GM20000 (cell line): Measurements from ENCODE around the gene MED27.
A peak's percentile ranks its signal among the peaks of the same experiment; 100 is the strongest.

Experiments
- DNase-seq: peaks from one replicate; pipeline ENCODE4 v3.0.0; 2012; ENCODE audit warnings: low spot score
- CTCF ChIP-seq: IDR thresholded peaks from 2 replicates; pipeline ENCODE4 v1.5.1; 2012; ENCODE audit warnings: mild to moderate bottlenecking, control low read depth; ENCODE audit errors: extremely low read depth, missing control alignments

The MED27 gene

GRCh38 chr9:131961496-131961880 lies 118.2 kb downstream of the MED27 start:
- no peak for DNase-seq
- no peak for TF ChIP-seq CTCF

- TF ChIP-seq CTCF, result no peak
- DNase-seq, result no peak
Measured at GRCh38 chr9:131960851-131961495, 118.7 kb downstream of the MED27 start.

GRCh38 chr9:131960311-131960710 lies 119.4 kb downstream of the MED27 start:
- no peak for DNase-seq
- no peak for TF ChIP-seq CTCF

- no peak for DNase-seq
- no peak for TF ChIP-seq CTCF
Measured at GRCh38 chr9:131959887-131960286, 119.8 kb downstream of the MED27 start.

- no peak for DNase-seq
- no peak for TF ChIP-seq CTCF
Measured at GRCh38 chr9:131959056-131959455, 120.6 kb downstream of the MED27 start.

- peak; percentile 4 for TF ChIP-seq CTCF
- no peak for DNase-seq
Measured at GRCh38 chr9:131954299-131954698, 125.4 kb downstream of the MED27 start.

GRCh38 chr9:131951905-131952304 lies 127.8 kb downstream of the MED27 start:
- DNase-seq, result no peak
- TF ChIP-seq CTCF, result no peak
